ENCODE results near the gene BMP7. TPM values are rescaled to one million over a fixed set of nuclear protein-coding genes. Genes with fewer than 3 reads are reported as not detected.

BMP7 gene
- total RNA-seq, 1 experiment from 2014 or later, result 0.13 TPM

- no peak overlapping the region for H3K4me2 ChIP-seq
- H3K9me2 ChIP-seq (ENCODE audit: insufficient read depth), result no peaks in the 10 kb centered on the region
- no peaks in the 10 kb centered on the region for H3K36me3 ChIP-seq (ENCODE audit: low read depth)
- CTCF ChIA-PET, result no interaction called here
- no peak overlapping the region for H3K4me3 ChIP-seq
- POLR2A ChIA-PET (ENCODE audit: unreplicated experiment), result no interaction called here
- H3F3A ChIP-seq (ENCODE audit: insufficient read depth, low read depth), result no peaks in the 10 kb centered on the region
- H3K4me1 ChIP-seq (replicated peaks; ENCODE audit: insufficient read depth), result no peaks in the 10 kb centered on the region
- no peak overlapping the region for H3K27ac ChIP-seq
- H3K79me2 ChIP-seq (ENCODE audit: low read depth), result no peaks in the 10 kb centered on the region
- no peaks in the 10 kb centered on the region for H4K20me1 ChIP-seq (ENCODE audit: insufficient read depth)
- intact Hi-C loops (cut with micrococcal nuclease; ENCODE audit: unreplicated experiment), result no loop called here
- TF ChIP-seq CTCF (conservative IDR thresholded peaks at IDR 0.05) (no peak), EZH2 (IDR thresholded peaks at IDR 0.05; ENCODE audit: low read depth) (no peak)
- peaks cover 9% of the 10 kb centered on the region; the same call in 1 of the 2 replicates for H3K27me3 ChIP-seq (ENCODE audit: insufficient read depth, low read depth)
- BruUV-seq (replicated peaks), result no TSS peak
- H3K9me3 ChIP-seq (ENCODE audit: insufficient read depth, low read depth), result no peaks in the 10 kb centered on the region
- no peak for DNase-seq
- H2AFZ ChIP-seq, result no peak overlapping the region
Measured at GRCh38 chr20:57222631-57222950, 43.9 kb downstream of the BMP7 start.

- H3K27me3 ChIP-seq (ENCODE audit: insufficient read depth, low read depth), result peaks cover 9% of the 10 kb centered on the region; the same call in 1 of the 2 replicates
Measured at GRCh38 chr20:57221916-57222630, 44.4 kb downstream of the BMP7 start.

GRCh38 chr20:57220337-57221145, 45.9 kb downstream of the BMP7 start:
- peaks cover 9% of the 10 kb centered on the region; the same call in 1 of the 2 replicates for H3K27me3 ChIP-seq (ENCODE audit: insufficient read depth, low read depth)

More at GRCh38 chr20:57221916-57222630, 44.4 kb downstream of the BMP7 start:
- H3K9me3 ChIP-seq (ENCODE audit: insufficient read depth, low read depth), result no peaks in the 10 kb centered on the region
- H3K79me2 ChIP-seq (ENCODE audit: low read depth), result no peaks in the 10 kb centered on the region
- no peaks in the 10 kb centered on the region for H4K20me1 ChIP-seq (ENCODE audit: insufficient read depth)
- H3K36me3 ChIP-seq (ENCODE audit: low read depth), result no peaks in the 10 kb centered on the region
- ChIA-PET CTCF (no interaction called here), POLR2A (ENCODE audit: unreplicated experiment) (no interaction called here)
- H3K4me1 ChIP-seq (replicated peaks; ENCODE audit: insufficient read depth), result no peaks in the 10 kb centered on the region
- no TSS peak for BruUV-seq (replicated peaks)
- H3F3A ChIP-seq (ENCODE audit: insufficient read depth, low read depth), result no peaks in the 10 kb centered on the region
- intact Hi-C loops (cut with micrococcal nuclease; ENCODE audit: unreplicated experiment), result no loop called here
- no peaks in the 10 kb centered on the region for H3K9me2 ChIP-seq (ENCODE audit: insufficient read depth)
- H3K4me2 ChIP-seq, result no peak overlapping the region
- H2AFZ ChIP-seq, result no peak overlapping the region
- H3K27ac ChIP-seq, result no peak overlapping the region
- TF ChIP-seq CTCF (conservative IDR thresholded peaks at IDR 0.05) (no peak), EZH2 (IDR thresholded peaks at IDR 0.05; ENCODE audit: low read depth) (no peak)
- H3K4me3 ChIP-seq, result no peak overlapping the region
- DNase-seq, result no peak

More at GRCh38 chr20:57220337-57221145, 45.9 kb downstream of the BMP7 start:
- Histone ChIP-seq H3K9me3 (ENCODE audit: insufficient read depth, low read depth) (no peaks in the 10 kb centered on the region), H3F3A (ENCODE audit: insufficient read depth, low read depth) (no peaks in the 10 kb centered on the region), H3K4me3 (no peak overlapping the region), H2AFZ (no peak overlapping the region), H3K9me2 (ENCODE audit: insufficient read depth) (no peaks in the 10 kb centered on the region), H3K36me3 (ENCODE audit: low read depth) (no peaks in the 10 kb centered on the region), H3K27ac (no peak overlapping the region), H3K4me2 (no peak overlapping the region), H3K4me1 (replicated peaks; ENCODE audit: insufficient read depth) (no peaks in the 10 kb centered on the region), H3K79me2 (ENCODE audit: low read depth) (no peaks in the 10 kb centered on the region), H4K20me1 (ENCODE audit: insufficient read depth) (no peaks in the 10 kb centered on the region)
- TF ChIP-seq CTCF (conservative IDR thresholded peaks at IDR 0.05), result no peak
- no peak for TF ChIP-seq EZH2 (IDR thresholded peaks at IDR 0.05; ENCODE audit: low read depth)
- ChIA-PET CTCF (no interaction called here), POLR2A (ENCODE audit: unreplicated experiment) (no interaction called here)
- intact Hi-C loops (cut with micrococcal nuclease; ENCODE audit: unreplicated experiment), result no loop called here
- BruUV-seq (replicated peaks), result no TSS peak
- DNase-seq, result no peak
